Left lung (tissue), 10 donors: Measurements from ENCODE around the gene GATA1. TPM values are rescaled to one million over a fixed set of nuclear protein-coding genes. Genes with fewer than 3 reads are reported as not detected.
"Not testable (repeated sequence)": the region's sequence is repeated elsewhere in the genome, so short reads cannot be mapped to it uniquely, and the experiment has no call there.

Experiments
- ATAC-seq: fragments of 200-7000 bp; cut with Tn5 transposase; one replicate; pipeline ENCODE4 v1.9.1; 2020; ENCODE audit warnings: moderate library complexity
- DNase-seq, 4 donors: peaks; one replicate each; pipeline ENCODE4 v3.0.0-alpha.2; 2013 to 2020
- H3K27ac ChIP-seq, 2 donors: fragments of 200-600 bp; sonication (generic) in 1 of 2; one replicate each; pipeline versions ENCODE4 v1.5.0 to v1.8.0; 2020 to 2021
- H3K27me3 ChIP-seq, 2 donors: fragments of 200-600 bp; sonication (generic) in 1 of 2; one replicate each; pipeline versions ENCODE4 v1.5.0 to v1.8.0; 2020 to 2021
- H3K36me3 ChIP-seq, 2 donors: fragments of 200-600 bp; sonication (generic) in 1 of 2; one replicate each; pipeline versions ENCODE4 v1.5.0 to v1.8.0; 2020 to 2021
- H3K4me1 ChIP-seq, 2 donors: fragments of 200-600 bp; one replicate each; pipeline ENCODE4 v1.8.0; 2021
- H3K4me3 ChIP-seq, 2 donors: fragments of 200-600 bp; sonication (generic) in 1 of 2; one replicate each; pipeline versions ENCODE4 v1.5.0 to v1.8.0; 2020 to 2021; ENCODE audit warnings: mild to moderate bottlenecking in 1 of 2
- H3K9me3 ChIP-seq, 2 donors: fragments of 200-600 bp; sonication (generic) in 1 of 2; one replicate each; pipeline versions ENCODE4 v1.5.0 to v1.8.0; 2020 to 2021
- CTCF ChIP-seq, 2 donors: fragments of 200-600 bp; sonication (generic) in 1 of 2; IDR thresholded peaks; one replicate each; pipeline versions ENCODE4 v1.5.0 to v1.8.0; 2021; ENCODE audit warnings: antibody characterized with exemption in 2 of 2
- intact Hi-C, 2 donors: fragments of 100-400 bp; cut with DNase I; formaldehyde crosslinking; loops; one replicate each; pipeline versions ENCODE4 v1.11.2 to v1.14.2; 2022
- polyA plus RNA-seq, 6 donors: library from polyadenylated mRNA; unstranded; fragments of 120-200 nt; gene quantifications; one replicate each; pipeline ENCODE4 v1.2.1, GENCODE V29; 2013; ENCODE audit not compliant: insufficient read length in 6 of 6
- total RNA-seq, 2 donors: library from RNA; stranded (reverse); fragmentation: NEBNext Ultra II Directional; extraction: Animal tissue kit (Norgen Biotek cat#: 25700); gene quantifications; one replicate each; pipeline ENCODE4 v1.2.1, GENCODE V29; 2021
- donor health status: DM: no; HTN: yes; CAD: no.
- donor health status: DM: no; HTN: no; CAD: no.

GATA1 gene
- total and polyA plus RNA-seq, 8 donors = 0.47 to 1.3 (median 0.77) TPM

- Histone ChIP-seq H3K36me3 (peaks cover 0 to 70% of the 10 kb centered on the region in 2 donors), H3K4me1 (no peaks in the 10 kb centered on the region), H3K9me3 (no peaks in the 10 kb centered on the region), H3K27me3 (no peaks in the 10 kb centered on the region), H3K27ac (no peak overlapping the region), H3K4me3 (no peak overlapping the region)
- TF ChIP-seq CTCF (IDR thresholded peaks at IDR 0.05) = no peak
- intact Hi-C loops = no loop called here
- ATAC-seq (no peak), DNase-seq (no peak)
These were observed 31.7 kb downstream of the GATA1 start for GRCh38 chrX:48818098-48818497.

DNA sequence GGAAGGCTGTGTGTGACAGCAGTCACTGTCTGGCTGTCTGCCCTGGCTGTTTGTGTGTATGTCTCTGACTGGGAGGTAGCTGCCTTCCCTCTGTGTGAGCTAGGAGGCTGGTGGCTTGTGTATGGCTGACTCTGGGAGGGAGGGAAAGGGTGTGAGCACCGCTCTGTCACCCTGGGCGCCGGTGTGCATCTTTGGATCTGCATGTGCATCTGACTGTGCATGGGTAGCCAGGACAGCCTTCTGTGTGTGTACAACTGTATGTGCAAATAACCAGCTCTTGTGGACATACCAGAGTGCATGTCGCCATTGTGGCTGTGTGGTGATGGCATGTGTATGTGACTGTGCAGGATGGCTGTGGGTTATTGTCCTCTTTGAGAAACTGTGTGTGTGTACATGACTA is 32.5 kb downstream of the GATA1 start:
- no peak overlapping the region for H3K4me3 ChIP-seq
- ATAC-seq = no peak
- intact Hi-C loops = no loop called here
- H3K9me3 ChIP-seq = no peaks in the 10 kb centered on the region
- peaks cover 0 to 78% of the 10 kb centered on the region in 2 donors for H3K36me3 ChIP-seq
- TF ChIP-seq CTCF (IDR thresholded peaks at IDR 0.05) = no peak
- H3K27me3 ChIP-seq = no peaks in the 10 kb centered on the region
- no peak overlapping the region for H3K27ac ChIP-seq
- no peaks in the 10 kb centered on the region for H3K4me1 ChIP-seq
- no peak for DNase-seq

- intact Hi-C loops = not testable (repeated sequence)
These were observed 33.0 kb downstream of the GATA1 start for GRCh38 chrX:48819394-48819793.

GRCh38 chrX:48823053-48823452 is 36.7 kb downstream of the GATA1 start:
- no peak overlapping the region for H3K27ac ChIP-seq
- no peaks in the 10 kb centered on the region for H3K9me3 ChIP-seq
- DNase-seq (no peak), ATAC-seq (no peak)
- H3K4me3 ChIP-seq = no peak overlapping the region
- peaks cover 0 to 20% of the 10 kb centered on the region in 2 donors for H3K27me3 ChIP-seq
- no peak for TF ChIP-seq CTCF (IDR thresholded peaks at IDR 0.05)
- intact Hi-C loops = no loop called here
- no peaks in the 10 kb centered on the region for H3K4me1 ChIP-seq
- H3K36me3 ChIP-seq = peaks cover 0 to 54% of the 10 kb centered on the region in 2 donors

More at GRCh38 chrX:48819394-48819793, 33.0 kb downstream of the GATA1 start:
- not testable (repeated sequence) for H3K4me1 ChIP-seq, DNase-seq, ATAC-seq, H3K27ac ChIP-seq, H3K27me3 ChIP-seq, H3K9me3 ChIP-seq, H3K4me3 ChIP-seq
- peaks cover 0 to 81% of the 10 kb centered on the region in 2 donors for H3K36me3 ChIP-seq

GRCh38 chrX:48824066-48824465 is 37.7 kb downstream of the GATA1 start:
- intact Hi-C loops = no loop called here
- Histone ChIP-seq H3K4me3 (no peak overlapping the region), H3K27ac (no peak overlapping the region), H3K27me3 (peaks cover 0 to 20% of the 10 kb centered on the region in 2 donors), H3K36me3 (peaks cover 0 to 48% of the 10 kb centered on the region in 2 donors), H3K4me1 (no peaks in the 10 kb centered on the region), H3K9me3 (no peaks in the 10 kb centered on the region)
- no peak for TF ChIP-seq CTCF (IDR thresholded peaks at IDR 0.05)
- ATAC-seq (no peak), DNase-seq (no peak)
